IPS-20b (cell line): ENCODE results near the gene ZNF236.

Source experiments
- H3K27ac ChIP-seq: one replicate; pipeline ENCODE4 v1.5.1; 2013; ENCODE audit warnings: low read length
- H3K27me3 ChIP-seq: 2 replicates; pipeline ENCODE4 v1.6.1; 2013; ENCODE audit warnings: mild to moderate bottlenecking, low read length, inconsistent platforms; ENCODE audit not compliant: insufficient read depth
- H3K36me3 ChIP-seq: 2 replicates; pipeline ENCODE4 v1.6.1; 2013; ENCODE audit warnings: low read depth, mild to moderate bottlenecking, inconsistent platforms, low read length, moderate library complexity; ENCODE audit not compliant: insufficient read depth
- H3K4me1 ChIP-seq: 2 replicates; pipeline ENCODE4 v1.6.1; 2013; ENCODE audit warnings: mild to moderate bottlenecking, control low read depth, inconsistent platforms, low read length, moderate library complexity; ENCODE audit not compliant: insufficient read depth
- H3K4me3 ChIP-seq: 2 replicates; pipeline ENCODE4 v1.5.1; 2013; ENCODE audit warnings: mild to moderate bottlenecking, low read length, inconsistent platforms
- H3K9ac ChIP-seq: 2 replicates; pipeline ENCODE4 v1.6.1; 2013; ENCODE audit warnings: low read depth, mild to moderate bottlenecking, inconsistent platforms, low read length, moderate library complexity
- H3K9me3 ChIP-seq: 2 replicates; pipeline ENCODE4 v1.6.1; 2013; ENCODE audit warnings: mild to moderate bottlenecking, low read depth, low read length, inconsistent platforms; ENCODE audit not compliant: insufficient read depth

ZNF236 gene

DNA sequence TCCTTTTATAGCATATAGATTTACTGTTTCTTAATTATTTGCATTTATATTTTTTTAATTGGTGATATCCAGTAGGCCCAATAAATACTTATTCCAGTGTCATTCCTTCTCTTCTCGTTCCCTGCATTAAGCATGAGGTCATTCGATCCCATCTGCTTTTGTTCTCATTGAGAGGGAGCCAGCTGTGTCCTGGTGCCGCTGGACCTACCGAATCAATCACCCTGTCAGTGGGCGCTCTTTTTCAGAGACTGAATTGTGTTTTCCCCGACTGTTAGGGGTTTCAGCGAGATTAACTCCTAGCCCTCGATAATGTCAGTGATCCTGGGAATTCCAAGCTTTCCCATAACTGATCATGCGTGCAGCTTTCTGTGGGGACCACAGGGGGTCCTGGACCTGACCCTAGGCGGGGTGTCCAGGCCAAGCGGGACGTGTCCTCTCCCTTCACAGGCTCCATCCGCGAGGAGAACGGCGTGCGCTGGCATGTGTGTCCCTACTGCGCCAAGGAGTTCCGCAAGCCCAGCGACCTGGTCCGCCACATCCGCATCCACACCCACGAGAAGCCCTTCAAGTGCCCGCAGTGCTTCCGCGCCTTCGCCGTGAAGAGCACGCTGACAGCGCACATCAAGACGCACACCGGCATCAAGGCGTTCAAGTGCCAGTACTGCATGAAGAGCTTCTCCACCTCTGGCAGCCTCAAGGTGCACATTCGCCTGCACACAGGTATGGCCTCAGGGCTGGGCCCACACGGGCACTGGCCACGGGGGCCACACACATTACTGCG lies 72.4 kb downstream of the ZNF236 start:
- Histone ChIP-seq H3K9ac (no peak overlapping the region), H3K4me3 (no peak overlapping the region), H3K4me1 (no peaks in the 10 kb centered on the region), H3K36me3 (peaks cover 49% of the 10 kb centered on the region), H3K27me3 (no peaks in the 10 kb centered on the region), H3K9me3 (peaks cover 14% of the 10 kb centered on the region), H3K27ac (no peak overlapping the region)

DNA sequence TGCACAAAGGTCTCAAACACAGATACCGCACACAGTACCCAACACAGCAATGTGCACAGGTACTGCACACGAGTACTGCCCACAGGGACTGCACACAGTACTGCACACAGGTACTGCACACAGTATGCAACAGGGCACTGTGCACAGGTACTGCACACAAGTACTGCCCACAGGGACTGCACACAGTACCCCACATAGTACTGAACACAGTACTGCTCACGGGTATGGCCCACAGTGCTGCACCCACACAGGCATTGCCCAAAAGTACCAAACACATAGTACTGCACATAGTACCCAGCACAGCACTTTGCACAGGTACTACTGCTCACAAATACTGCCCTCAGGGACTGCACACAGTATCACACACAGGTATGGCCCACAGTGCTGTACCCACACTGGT lies 73.1 kb downstream of the ZNF236 start:
- H3K36me3 ChIP-seq = peaks cover 49% of the 10 kb centered on the region
- H3K27me3 ChIP-seq = no peaks in the 10 kb centered on the region
- H3K4me1 ChIP-seq = no peaks in the 10 kb centered on the region
- H3K9me3 ChIP-seq = peaks cover 14% of the 10 kb centered on the region
- H3K4me3 ChIP-seq = no peak overlapping the region
- H3K9ac ChIP-seq = no peak overlapping the region
- H3K27ac ChIP-seq = no peak overlapping the region

DNA sequence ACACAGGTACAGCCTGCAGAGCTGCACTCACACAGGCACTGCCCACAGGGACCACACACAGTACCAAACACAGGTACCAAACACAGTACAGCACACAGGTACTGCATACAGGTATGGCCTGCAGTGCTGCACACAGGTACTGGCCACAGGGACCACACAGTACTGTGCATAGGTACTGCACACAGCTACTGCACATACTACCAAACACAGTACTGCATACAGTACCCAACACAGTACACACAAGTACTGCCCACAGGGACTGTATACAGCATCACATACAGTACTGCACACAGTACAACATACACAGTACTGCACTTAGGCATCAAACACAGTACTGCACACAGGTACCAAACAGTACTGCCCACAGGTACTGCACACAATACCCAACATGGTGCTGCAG lies 74.3 kb downstream of the ZNF236 start:
- no peak overlapping the region for H3K27ac ChIP-seq
- no peaks in the 10 kb centered on the region for H3K4me1 ChIP-seq
- peaks cover 49% of the 10 kb centered on the region for H3K36me3 ChIP-seq
- no peaks in the 10 kb centered on the region for H3K27me3 ChIP-seq
- H3K9ac ChIP-seq = no peak overlapping the region
- peaks cover 14% of the 10 kb centered on the region for H3K9me3 ChIP-seq
- H3K4me3 ChIP-seq = no peak overlapping the region

DNA sequence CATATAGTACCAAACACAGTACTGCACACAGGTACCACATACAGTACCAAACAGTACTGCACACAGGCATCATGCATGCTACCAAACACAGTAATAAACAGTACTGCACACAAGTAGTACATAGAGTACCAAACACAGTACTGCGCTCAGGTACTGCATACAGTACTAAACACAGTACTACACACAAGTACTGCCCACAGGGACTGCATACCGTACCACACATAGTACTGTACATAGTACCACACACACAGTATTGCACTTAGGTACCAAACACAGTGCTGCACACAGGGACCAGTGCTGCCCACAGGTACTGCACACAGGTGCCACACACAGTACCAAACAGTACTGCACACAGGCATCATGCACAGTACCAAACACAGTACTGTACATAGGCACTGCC lies 74.9 kb downstream of the ZNF236 start:
- Histone ChIP-seq H3K9ac (no peak overlapping the region), H3K9me3 (peaks cover 14% of the 10 kb centered on the region), H3K27ac (no peak overlapping the region), H3K36me3 (peaks cover 49% of the 10 kb centered on the region), H3K4me1 (no peaks in the 10 kb centered on the region), H3K27me3 (no peaks in the 10 kb centered on the region), H3K4me3 (no peak overlapping the region)

DNA sequence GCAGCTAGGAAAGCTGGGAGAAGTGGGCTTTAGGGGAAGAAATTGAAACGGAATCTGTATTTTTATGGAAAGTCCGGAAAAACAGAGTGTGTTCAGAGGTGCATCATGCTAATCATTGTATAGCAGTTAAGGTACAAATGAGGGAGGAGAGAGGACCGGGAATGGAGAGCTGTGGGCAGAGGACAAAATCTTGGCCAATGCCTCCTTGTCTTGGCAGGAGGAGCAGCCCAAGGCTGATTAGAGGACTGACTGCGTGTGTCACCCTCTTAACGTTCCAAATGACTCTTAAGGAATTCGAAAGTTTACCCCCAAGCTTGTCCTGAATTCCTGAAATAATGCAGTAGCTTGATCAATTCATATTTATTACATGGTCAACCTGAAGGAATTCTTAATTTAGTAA lies 81.0 kb downstream of the ZNF236 start:
- H3K27me3 ChIP-seq = no peaks in the 10 kb centered on the region
- no peaks in the 10 kb centered on the region for H3K9me3 ChIP-seq
- no peak overlapping the region for H3K9ac ChIP-seq
- H3K4me1 ChIP-seq = no peaks in the 10 kb centered on the region
- no peak overlapping the region for H3K4me3 ChIP-seq
- H3K36me3 ChIP-seq = peaks cover 29% of the 10 kb centered on the region
- H3K27ac ChIP-seq = no peak overlapping the region

DNA sequence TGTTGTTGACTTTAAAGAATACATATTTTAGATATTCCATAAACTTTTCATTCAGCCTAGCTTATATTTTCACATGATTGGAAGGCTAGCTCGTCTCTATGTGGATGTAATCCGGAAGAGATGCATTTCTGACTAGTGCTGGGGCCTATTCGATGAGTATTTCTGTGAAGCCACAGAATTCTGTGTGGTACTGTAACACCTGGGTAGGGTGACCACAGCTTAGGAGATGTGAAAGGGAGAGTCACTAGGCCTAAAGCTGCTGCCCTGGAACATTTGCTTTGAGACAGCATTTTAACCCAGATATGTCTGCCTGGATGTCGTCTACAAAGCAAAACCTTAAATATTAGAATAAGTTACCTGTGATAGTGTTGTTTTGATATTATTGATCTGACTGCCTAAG lies 83.5 kb downstream of the ZNF236 start:
- Histone ChIP-seq H3K36me3 (peaks cover 36% of the 10 kb centered on the region), H3K4me3 (no peak overlapping the region), H3K4me1 (no peaks in the 10 kb centered on the region), H3K9me3 (no peaks in the 10 kb centered on the region), H3K27ac (no peak overlapping the region), H3K27me3 (no peaks in the 10 kb centered on the region), H3K9ac (no peak overlapping the region)

DNA sequence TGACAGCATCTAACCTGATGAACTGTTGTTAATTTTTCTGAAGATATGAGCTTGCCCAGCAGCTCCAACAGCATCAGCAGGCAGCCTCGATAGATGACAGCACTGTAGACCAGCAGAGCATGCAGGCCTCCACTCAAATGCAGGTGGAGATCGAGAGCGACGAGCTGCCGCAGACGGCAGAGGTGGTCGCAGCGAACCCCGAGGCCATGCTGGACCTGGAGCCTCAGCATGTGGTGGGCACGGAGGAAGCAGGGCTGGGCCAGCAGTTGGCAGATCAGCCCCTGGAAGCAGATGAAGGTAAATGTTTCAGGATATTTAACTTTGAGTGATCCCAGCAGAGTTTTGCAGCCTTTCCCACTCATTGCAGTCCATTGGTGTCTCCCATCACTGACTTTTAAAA lies 85.9 kb downstream of the ZNF236 start:
- no peak overlapping the region for H3K9ac ChIP-seq
- H3K27ac ChIP-seq = no peak overlapping the region
- H3K27me3 ChIP-seq = no peaks in the 10 kb centered on the region
- peaks cover 61% of the 10 kb centered on the region for H3K36me3 ChIP-seq
- no peaks in the 10 kb centered on the region for H3K9me3 ChIP-seq
- no peaks in the 10 kb centered on the region for H3K4me1 ChIP-seq
- no peak overlapping the region for H3K4me3 ChIP-seq

DNA sequence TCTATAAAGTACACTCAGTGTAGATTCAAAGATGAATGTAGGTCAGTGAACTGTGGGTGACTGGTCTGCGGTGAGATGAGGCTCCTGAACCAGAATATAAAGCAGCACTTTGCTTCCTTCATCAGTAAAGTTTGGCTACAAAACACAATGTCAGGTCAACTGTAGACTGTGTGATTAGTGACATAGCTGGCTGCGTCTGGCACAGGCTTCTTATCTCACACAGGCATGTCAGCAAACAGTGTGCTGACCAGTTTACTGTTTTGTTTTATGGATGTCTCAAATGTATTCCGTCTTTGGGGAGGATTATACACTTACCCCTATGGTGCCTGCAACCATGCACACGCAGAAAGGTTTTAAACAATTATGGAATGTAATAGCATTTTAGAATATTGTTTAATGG lies 87.1 kb downstream of the ZNF236 start:
- no peak overlapping the region for H3K4me3 ChIP-seq
- H3K36me3 ChIP-seq = peaks cover 68% of the 10 kb centered on the region
- no peaks in the 10 kb centered on the region for H3K27me3 ChIP-seq
- no peak overlapping the region for H3K27ac ChIP-seq
- H3K4me1 ChIP-seq = no peaks in the 10 kb centered on the region
- H3K9me3 ChIP-seq = no peaks in the 10 kb centered on the region
- no peak overlapping the region for H3K9ac ChIP-seq

DNA sequence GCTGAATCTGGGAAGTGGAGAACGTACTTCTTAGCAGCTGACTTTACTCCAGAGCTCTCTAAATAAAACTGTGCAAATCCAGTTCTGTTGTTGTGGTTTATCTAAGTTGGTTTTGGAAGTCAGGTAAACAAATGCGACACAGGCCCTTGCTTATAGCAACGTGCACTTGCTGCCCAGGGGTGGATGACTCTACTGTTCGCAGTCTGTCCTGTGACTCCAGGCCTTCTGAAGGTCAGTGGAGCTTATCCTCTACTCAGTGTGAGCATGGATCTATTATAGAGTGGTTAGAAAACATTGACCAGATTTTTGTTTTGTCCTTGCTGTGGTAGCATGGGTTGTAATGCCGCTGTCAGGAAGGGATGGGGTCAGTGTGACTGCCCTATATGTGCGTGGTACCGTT lies 89.1 kb downstream of the ZNF236 start:
- H3K4me1 ChIP-seq = no peaks in the 10 kb centered on the region
- H3K9me3 ChIP-seq = no peaks in the 10 kb centered on the region
- H3K36me3 ChIP-seq = peaks cover 65% of the 10 kb centered on the region
- H3K27ac ChIP-seq = no peak overlapping the region
- H3K4me3 ChIP-seq = no peak overlapping the region
- no peak overlapping the region for H3K9ac ChIP-seq
- no peaks in the 10 kb centered on the region for H3K27me3 ChIP-seq

DNA sequence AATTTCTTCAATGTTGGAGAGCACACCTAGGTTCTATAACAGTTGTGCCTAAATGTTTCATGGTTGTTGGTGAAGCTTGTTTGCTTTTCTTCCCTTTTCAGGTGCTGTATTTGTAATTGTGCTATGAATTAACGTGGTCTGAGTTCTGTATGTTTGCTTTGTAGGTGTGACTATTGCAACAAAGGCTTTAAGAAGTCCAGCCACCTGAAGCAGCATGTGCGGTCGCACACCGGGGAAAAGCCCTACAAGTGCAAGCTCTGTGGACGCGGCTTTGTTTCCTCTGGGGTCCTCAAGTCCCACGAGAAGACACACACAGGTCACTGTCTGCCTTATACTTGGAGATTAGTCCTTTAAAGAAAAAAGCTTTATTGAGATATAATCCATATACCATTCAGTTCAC lies 91.2 kb downstream of the ZNF236 start:
- Histone ChIP-seq H3K36me3 (peaks cover 86% of the 10 kb centered on the region), H3K27ac (no peak overlapping the region), H3K27me3 (no peaks in the 10 kb centered on the region), H3K4me1 (no peaks in the 10 kb centered on the region), H3K9ac (no peak overlapping the region), H3K4me3 (no peak overlapping the region), H3K9me3 (no peaks in the 10 kb centered on the region)

DNA sequence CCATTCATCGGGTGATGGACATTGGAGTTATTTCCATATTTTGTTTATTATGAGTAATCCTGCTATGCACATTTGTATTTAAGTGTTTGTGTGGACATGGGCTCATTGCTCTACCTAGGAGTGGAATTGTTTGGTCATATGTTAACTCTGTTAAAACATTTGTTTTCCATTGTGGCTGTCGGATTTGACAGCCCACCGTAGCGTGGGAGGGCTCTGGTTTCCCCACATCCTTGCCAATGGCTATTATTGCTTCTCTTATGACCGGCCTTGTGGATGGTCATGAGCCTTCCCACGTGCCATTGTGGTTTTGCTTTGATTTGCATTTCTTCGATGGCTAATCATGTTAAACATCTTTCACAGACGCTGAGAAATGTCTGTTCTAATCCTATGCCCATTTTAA lies 92.0 kb downstream of the ZNF236 start:
- H3K9me3 ChIP-seq = no peaks in the 10 kb centered on the region
- H3K9ac ChIP-seq = no peak overlapping the region
- H3K4me3 ChIP-seq = no peak overlapping the region
- peaks cover 89% of the 10 kb centered on the region for H3K36me3 ChIP-seq
- no peak overlapping the region for H3K27ac ChIP-seq
- no peaks in the 10 kb centered on the region for H3K27me3 ChIP-seq
- no peaks in the 10 kb centered on the region for H3K4me1 ChIP-seq

DNA sequence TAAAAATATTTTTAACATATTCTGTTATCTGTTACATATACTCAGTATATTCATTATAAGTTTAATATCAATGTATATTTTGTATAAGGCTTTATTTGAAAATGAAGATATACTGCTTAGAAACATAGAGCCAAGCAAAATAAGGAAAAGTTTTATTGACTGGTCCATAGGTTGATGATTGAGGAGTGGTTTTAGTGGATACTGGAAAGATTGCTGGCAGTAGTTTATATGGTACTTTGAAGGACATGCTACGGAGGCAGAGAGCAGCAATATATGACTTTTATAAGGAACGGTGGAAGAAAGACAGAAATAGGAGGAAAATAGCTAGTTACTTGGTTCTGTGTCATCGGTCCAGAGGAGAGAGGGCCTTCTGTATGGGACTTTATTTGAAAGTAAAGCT lies 92.4 kb downstream of the ZNF236 start:
- H3K9me3 ChIP-seq = no peaks in the 10 kb centered on the region
- peaks cover 90% of the 10 kb centered on the region for H3K36me3 ChIP-seq
- H3K4me1 ChIP-seq = no peaks in the 10 kb centered on the region
- H3K9ac ChIP-seq = no peak overlapping the region
- H3K4me3 ChIP-seq = no peak overlapping the region
- no peak overlapping the region for H3K27ac ChIP-seq
- H3K27me3 ChIP-seq = no peaks in the 10 kb centered on the region
